H4 (cell line): ENCODE measurements around the gene GALNT6. TPM values are rescaled to one million over a fixed set of nuclear protein-coding genes. Genes with fewer than 3 reads are reported as not detected.
"Not testable (repeated sequence)": the region's sequence is repeated elsewhere in the genome, so short reads cannot be mapped to it uniquely, and the experiment has no call there.

Source experiments
- DNase-seq: peaks from one replicate; pipeline ENCODE4 v3.0.0-alpha.2; 2015; ENCODE audit warnings: low spot score
- total RNA-seq: library from RNA; depleted of rRNA; stranded (reverse); fragments of >200 nt; shearing (Covaris generic); gene quantifications from 2 replicates; pipeline ENCODE4 v1.2.3, GENCODE V29; 2014; rRNA removed

The GALNT6 gene
- total RNA-seq, 1 experiment from 2014 or later = 0.06 TPM

- no peak for DNase-seq
These were observed 67.8 kb downstream of the GALNT6 start for GRCh38 chr12:51323317-51323960.

- DNase-seq = no peak
These were observed 68.8 kb downstream of the GALNT6 start for GRCh38 chr12:51322452-51322851.

GRCh38 chr12:51321882-51322281 lies 69.3 kb downstream of the GALNT6 start:
- no peak for DNase-seq

- peak; percentile 68 for DNase-seq
These were observed 70.4 kb downstream of the GALNT6 start for GRCh38 chr12:51320695-51321320.

GRCh38 chr12:51320311-51320694 lies 70.9 kb downstream of the GALNT6 start:
- DNase-seq = peak; percentile 35

GRCh38 chr12:51318846-51319599 lies 72.2 kb downstream of the GALNT6 start:
- peak; percentile 16 for DNase-seq

- DNase-seq = not testable (repeated sequence)
These were observed 73.0 kb downstream of the GALNT6 start for GRCh38 chr12:51318057-51318806.

- no peak for DNase-seq
These were observed 79.8 kb downstream of the GALNT6 start for GRCh38 chr12:51311389-51311788.

GRCh38 chr12:51307655-51308593 lies 83.3 kb downstream of the GALNT6 start:
- peak; percentile 64 for DNase-seq

- DNase-seq = no peak
These were observed 84.7 kb downstream of the GALNT6 start for GRCh38 chr12:51306507-51306906.

Other genes with a start within 250 kb of the GALNT6 start
- gene TFCP2, start 218.3 kb downstream of the GALNT6 start, total RNA-seq = 4.7 and 6.5 TPM in 2 replicates
- gene POU6F1, start 173.3 kb downstream of the GALNT6 start, total RNA-seq = 2.9 and 24.5 TPM in 2 replicates
- 270 and 319 TPM in 2 replicates for gene DAZAP2, start 152.6 kb downstream of the GALNT6 start, total RNA-seq
- gene SMAGP, start 121.0 kb downstream of the GALNT6 start, total RNA-seq = 6.3 and 13.8 TPM in 2 replicates
- gene BIN2, start 67.2 kb downstream of the GALNT6 start, total RNA-seq = not detected in 2 replicates
- gene CELA1, start 44.7 kb downstream of the GALNT6 start, total RNA-seq = not detected in 2 replicates
- 2.1 and 2.6 TPM in 2 replicates for gene SLC4A8, start 33.4 kb upstream of the GALNT6 start, total RNA-seq
- 0.27 and 0.43 TPM in 2 replicates for gene SCN8A, start 199.8 kb upstream of the GALNT6 start, total RNA-seq